Astrocyte (in vitro differentiated cells and primary cell): ENCODE data around the gene GTPBP3. TPM values are rescaled to one million over a fixed set of nuclear protein-coding genes. Genes with fewer than 3 reads are reported as not detected.

Experiments used
- DNase-seq: peaks from one replicate; pipeline ENCODE4 v3.0.0-alpha.2; 2010; ENCODE audit warnings: low read depth
- FAIRE-seq: peaks from 2 replicates; lab custom pipeline; 2011; peaks lifted over from hg19 to GRCh38; lab: Jason Lieb, UNC
- H2AFZ ChIP-seq: 2 replicates; pipeline ENCODE4 v1.6.0; 2012; ENCODE audit warnings: low read depth, low read length, inconsistent platforms
- H3K27ac ChIP-seq: 2 replicates; pipeline ENCODE4 v1.5.1; 2011; ENCODE audit warnings: low read depth, low read length, inconsistent platforms
- H3K27me3 ChIP-seq: 2 replicates; pipeline ENCODE4 v1.6.0; 2011; ENCODE audit warnings: low read length, inconsistent platforms; ENCODE audit not compliant: insufficient read depth
- H3K36me3 ChIP-seq: 2 replicates; pipeline ENCODE4 v1.5.1; 2011; ENCODE audit warnings: low read length, inconsistent platforms; ENCODE audit not compliant: insufficient read depth
- H3K4me1 ChIP-seq: 2 replicates; pipeline ENCODE4 v1.5.1; 2011; ENCODE audit warnings: low read length, inconsistent platforms; ENCODE audit not compliant: insufficient read depth
- H3K4me2 ChIP-seq: 2 replicates; pipeline ENCODE4 v1.6.0; 2012; ENCODE audit warnings: low read length, inconsistent platforms
- H3K4me3 ChIP-seq: 2 replicates; pipeline ENCODE4 v1.5.1; 2011; ENCODE audit warnings: low read depth, mild to moderate bottlenecking, low read length, inconsistent platforms; ENCODE audit not compliant: insufficient read depth
- H3K79me2 ChIP-seq: 2 replicates; pipeline ENCODE4 v1.6.0; 2012; ENCODE audit warnings: mild to moderate bottlenecking, low read length, inconsistent platforms; ENCODE audit not compliant: insufficient read depth
- H3K9ac ChIP-seq: 2 replicates; pipeline ENCODE4 v1.6.0; 2012; ENCODE audit warnings: mild to moderate bottlenecking, low read length, inconsistent platforms
- H3K9me3 ChIP-seq: 2 replicates; pipeline ENCODE4 v1.5.1; 2012; ENCODE audit warnings: low read depth, mild to moderate bottlenecking, low read length, inconsistent platforms; ENCODE audit not compliant: insufficient read depth
- H4K20me1 ChIP-seq: 2 replicates; pipeline ENCODE4 v1.6.0; 2012; ENCODE audit warnings: low read length, inconsistent platforms; ENCODE audit not compliant: insufficient read depth
- H3K27ac Mint-ChIP-seq: one replicate; pipeline ENCODE4 v1.8.0; 2021; ENCODE audit warnings: mild to moderate bottlenecking, mixed read lengths; ENCODE audit not compliant: unreplicated experiment
- H3K27me3 Mint-ChIP-seq: one replicate; pipeline ENCODE4 v1.8.0; 2021; ENCODE audit warnings: low read depth, mixed read lengths; ENCODE audit not compliant: unreplicated experiment
- H3K36me3 Mint-ChIP-seq: one replicate; pipeline ENCODE4 v1.8.0; 2021; ENCODE audit warnings: low read depth, mixed read lengths; ENCODE audit not compliant: unreplicated experiment
- H3K4me1 Mint-ChIP-seq: one replicate; pipeline ENCODE4 v1.8.0; 2021; ENCODE audit warnings: low read depth, mixed read lengths; ENCODE audit not compliant: unreplicated experiment
- H3K4me3 Mint-ChIP-seq: one replicate; pipeline ENCODE4 v1.8.0; 2021; ENCODE audit warnings: mild to moderate bottlenecking, moderate library complexity, mixed read lengths; ENCODE audit not compliant: unreplicated experiment
- H3K9me3 Mint-ChIP-seq: one replicate; pipeline ENCODE4 v1.8.0; 2021; ENCODE audit warnings: mild to moderate bottlenecking, mixed read lengths; ENCODE audit not compliant: unreplicated experiment
- EZH2 ChIP-seq: IDR thresholded peaks from 2 replicates; pipeline ENCODE4 v1.6.1; 2012; ENCODE audit warnings: mild to moderate bottlenecking, low read length, inconsistent platforms; ENCODE audit not compliant: insufficient read depth
- total RNA-seq: library from RNA; stranded (reverse); gene quantifications from 2 replicates; pipeline ENCODE4 v1.2.1, GENCODE V29; 2021
- TF ChIP-seq, protein P1 (sequence below): IDR thresholded peaks from 2 replicates; pipeline ENCODE4 v1.5.1; 2011; ENCODE audit warnings: low read depth, mild to moderate bottlenecking, inconsistent platforms, low read length, moderate library complexity; ENCODE audit not compliant: insufficient read depth

The GTPBP3 gene
- total RNA-seq, 1 donor from 2014 or later: 21.7 TPM

DNA sequence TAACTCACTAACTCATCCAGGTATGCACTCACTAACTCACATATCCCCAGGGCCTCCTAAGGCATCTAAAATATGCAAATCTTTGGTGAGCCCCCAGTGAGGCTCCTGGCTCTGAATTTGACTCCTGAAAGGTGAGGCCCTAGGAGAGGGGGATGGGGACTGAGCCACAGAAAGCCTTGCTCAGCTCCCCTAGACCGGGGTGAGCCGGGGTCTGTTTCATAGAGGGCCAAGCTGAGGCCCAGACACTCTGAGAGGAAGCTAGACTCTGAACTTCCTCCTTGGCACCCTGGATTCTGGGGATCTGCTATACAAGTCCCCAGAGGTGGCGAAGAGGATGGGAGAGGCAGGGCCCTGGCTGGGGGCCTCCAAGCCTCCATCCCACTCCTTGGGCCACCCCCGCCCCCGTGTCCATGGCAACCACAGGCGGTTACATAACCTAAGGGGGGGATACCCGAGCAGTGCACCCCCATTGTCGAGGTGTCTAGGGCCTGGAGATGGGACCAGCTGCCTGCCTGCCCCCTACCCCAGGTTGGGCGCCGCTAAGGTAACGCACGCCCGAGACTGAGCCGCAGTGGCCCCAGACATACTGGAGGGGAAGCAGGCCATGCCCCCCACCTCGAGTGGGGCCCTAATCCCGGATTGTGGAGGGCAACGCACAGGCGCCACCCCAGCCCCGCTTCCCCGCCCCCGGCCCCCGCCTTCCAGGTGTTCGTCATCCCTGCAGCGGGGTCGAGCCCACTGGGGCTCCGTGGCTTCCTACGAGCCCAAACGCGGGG is 34.8 kb upstream of the GTPBP3 start:
- Histone ChIP-seq H3K4me2 (peak overlapping the region; percentile 87), H3K36me3 (no peaks in the 10 kb centered on the region), H3K9me3 (no peaks in the 10 kb centered on the region), H3K27me3 (no peaks in the 10 kb centered on the region), H3K27ac (no peak overlapping the region), H3K4me1 (peaks cover 12% of the 10 kb centered on the region), H3K9ac (peak overlapping the region; percentile 75), H4K20me1 (peaks cover 3% of the 10 kb centered on the region), H3K79me2 (peaks cover 7% of the 10 kb centered on the region), H3K4me3 (peak overlapping the region; percentile 57), H2AFZ (peak overlapping the region; percentile 67)
- no peaks in the 10 kb centered on the region for H3K9me3 Mint-ChIP-seq
- peaks cover 2% of the 10 kb centered on the region for H3K36me3 Mint-ChIP-seq
- no peak for TF ChIP-seq EZH2
- TF ChIP-seq, protein P1, sequence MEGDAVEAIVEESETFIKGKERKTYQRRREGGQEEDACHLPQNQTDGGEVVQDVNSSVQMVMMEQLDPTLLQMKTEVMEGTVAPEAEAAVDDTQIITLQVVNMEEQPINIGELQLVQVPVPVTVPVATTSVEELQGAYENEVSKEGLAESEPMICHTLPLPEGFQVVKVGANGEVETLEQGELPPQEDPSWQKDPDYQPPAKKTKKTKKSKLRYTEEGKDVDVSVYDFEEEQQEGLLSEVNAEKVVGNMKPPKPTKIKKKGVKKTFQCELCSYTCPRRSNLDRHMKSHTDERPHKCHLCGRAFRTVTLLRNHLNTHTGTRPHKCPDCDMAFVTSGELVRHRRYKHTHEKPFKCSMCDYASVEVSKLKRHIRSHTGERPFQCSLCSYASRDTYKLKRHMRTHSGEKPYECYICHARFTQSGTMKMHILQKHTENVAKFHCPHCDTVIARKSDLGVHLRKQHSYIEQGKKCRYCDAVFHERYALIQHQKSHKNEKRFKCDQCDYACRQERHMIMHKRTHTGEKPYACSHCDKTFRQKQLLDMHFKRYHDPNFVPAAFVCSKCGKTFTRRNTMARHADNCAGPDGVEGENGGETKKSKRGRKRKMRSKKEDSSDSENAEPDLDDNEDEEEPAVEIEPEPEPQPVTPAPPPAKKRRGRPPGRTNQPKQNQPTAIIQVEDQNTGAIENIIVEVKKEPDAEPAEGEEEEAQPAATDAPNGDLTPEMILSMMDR: no peak
- H3K27me3 Mint-ChIP-seq: no peaks in the 10 kb centered on the region
- DNase-seq (no peak), FAIRE-seq (no peak)
- no peak overlapping the region for H3K27ac Mint-ChIP-seq
- peaks cover 1% of the 10 kb centered on the region for H3K4me1 Mint-ChIP-seq
- H3K4me3 Mint-ChIP-seq: peak overlapping the region; percentile 78

DNA sequence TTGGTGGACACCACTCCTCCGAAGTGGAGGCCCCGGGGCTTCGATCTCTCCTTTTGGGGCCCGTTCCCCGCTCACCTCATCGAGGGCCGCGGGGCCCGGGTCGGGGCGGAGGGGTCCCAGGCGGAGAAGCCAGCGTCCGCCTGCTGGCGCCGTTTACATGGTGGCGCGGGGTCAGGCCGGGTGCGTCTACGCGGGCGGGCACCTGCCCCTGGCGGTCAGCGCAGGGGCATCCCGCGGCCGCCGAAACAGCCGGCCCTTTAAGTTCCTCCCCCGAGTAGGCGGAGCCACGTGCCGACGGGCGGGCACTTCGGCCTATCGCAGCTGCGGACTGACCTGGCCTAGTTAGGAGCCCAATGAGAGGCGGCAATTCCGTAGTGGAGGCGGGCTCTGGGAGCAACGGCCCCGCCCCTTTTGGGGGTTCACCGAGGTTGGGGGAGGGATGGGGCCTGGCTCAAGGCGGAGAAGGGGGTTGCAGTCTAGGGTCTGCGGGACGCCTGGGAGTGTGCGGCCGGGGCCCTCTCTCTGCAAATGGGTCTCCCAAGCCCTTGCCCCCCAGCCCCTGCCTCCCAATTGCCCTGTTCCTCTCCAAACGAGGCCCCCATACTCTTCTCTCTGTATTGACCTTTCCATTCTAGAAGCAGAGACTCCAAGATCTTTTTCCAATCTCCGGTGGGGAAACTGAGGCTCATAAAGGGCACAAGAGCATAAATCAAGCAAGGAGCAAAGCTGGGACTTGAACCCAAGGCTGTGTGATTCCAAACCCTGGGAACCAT is 34.0 kb upstream of the GTPBP3 start, which contains the start of gene ABHD8:
Gene ABHD8, minus strand, starts transcription at position 259 of the 773 bp plus-strand sequence. CDS start 1,809 bp downstream, outside the sequence.
- Mint-ChIP-seq H3K9me3 (no peaks in the 10 kb centered on the region), H3K4me3 (peak within 1 kb of the TSS; percentile 78), H3K4me1 (peaks cover 1% of the 10 kb centered on the region), H3K36me3 (peaks cover 2% of the 10 kb centered on the region), H3K27ac (no peak within 1 kb of the TSS), H3K27me3 (no peaks in the 10 kb centered on the region)
- no peaks in the 10 kb centered on the region for H3K9me3 ChIP-seq
- FAIRE-seq: no peak
- no peaks in the 10 kb centered on the region for H3K27me3 ChIP-seq
- peaks cover 7% of the 10 kb centered on the region for H3K79me2 ChIP-seq
- peaks cover 12% of the 10 kb centered on the region for H3K4me1 ChIP-seq
- H4K20me1 ChIP-seq: peaks cover 3% of the 10 kb centered on the region
- TF ChIP-seq, protein P1: no peak
- TF ChIP-seq EZH2: no peak
- peak within 1 kb of the TSS; percentile 75 for H3K9ac ChIP-seq
- peak; percentile 81 for DNase-seq
- no peaks in the 10 kb centered on the region for H3K36me3 ChIP-seq
- peak within 1 kb of the TSS; percentile 87 for H3K4me2 ChIP-seq
- no peak within 1 kb of the TSS for H3K27ac ChIP-seq
- peak within 1 kb of the TSS; percentile 67 for H2AFZ ChIP-seq
- H3K4me3 ChIP-seq: peak within 1 kb of the TSS; percentile 57
